ENCODE data around the gene FBXO7.

DNA sequence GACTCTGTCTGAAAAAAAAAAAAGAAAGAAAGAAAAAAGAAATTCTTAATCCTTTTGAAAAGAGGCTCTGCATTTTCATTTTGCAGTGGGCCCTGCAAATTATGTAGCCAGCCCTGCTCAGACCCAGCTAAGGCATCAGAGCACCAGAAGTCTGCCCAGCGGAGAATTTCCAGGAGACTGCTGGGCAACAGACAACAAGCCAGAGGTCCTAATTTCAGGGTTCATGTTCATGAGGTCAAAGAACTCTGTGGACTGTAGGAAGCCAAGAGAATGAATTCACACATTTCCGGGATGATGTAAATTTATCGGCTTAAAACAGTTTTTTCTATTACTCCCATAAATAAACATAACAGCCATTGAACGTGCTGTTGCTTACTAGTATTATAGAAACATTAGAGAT is 47.7 kb upstream of the FBXO7 start:
- TF ChIP-seq POLR2AphosphoS5 (IDR thresholded peaks at IDR 0.05; ENCODE audit: borderline replicate concordance, low read depth, low read length) (no peak), EZH2 (IDR thresholded peaks at IDR 0.05) (no peak)

Data from SK-N-MC (cell line).